Right atrium auricular region (tissue), 2 donors: ENCODE measurements around the gene SHC2. TPM values are rescaled to one million over a fixed set of nuclear protein-coding genes. Genes with fewer than 3 reads are reported as not detected.

Source experiments
- DNase-seq: peaks from one replicate; pipeline ENCODE4 v3.0.0-alpha.2; 2019; ENCODE audit warnings: low spot score
- H3K27ac ChIP-seq, 2 donors: fragments of 200-600 bp; sonication (generic); 1 replicate in 1 of 2; 2 replicates in 1 of 2; pipeline ENCODE4 v1.5.1; 2016 to 2019
- H3K27me3 ChIP-seq, 2 donors: fragments of 200-600 bp; sonication (generic); one replicate each; pipeline versions ENCODE4 v1.5.1 to v1.6.0; 2017 to 2019
- H3K36me3 ChIP-seq: fragments of 200-600 bp; sonication (generic); one replicate; pipeline ENCODE4 v1.5.1; 2016
- H3K4me1 ChIP-seq, 2 donors: fragments of 200-600 bp; sonication (generic); one replicate each; pipeline versions ENCODE4 v1.5.1 to v1.6.0; 2017 to 2019
- H3K4me3 ChIP-seq, 2 donors: fragments of 200-600 bp; sonication (generic); 1 replicate in 1 of 2; 2 replicates in 1 of 2; pipeline ENCODE4 v1.5.1; 2017 to 2019; ENCODE audit warnings: mild to moderate bottlenecking in 1 of 2, moderate library complexity in 1 of 2
- H3K9me3 ChIP-seq, 2 donors: fragments of 200-600 bp; sonication (generic); one replicate each; pipeline ENCODE4 v1.5.1; 2019
- total RNA-seq, 2 donors: library from RNA; depleted of rRNA; stranded (reverse); fragments of >200 nt; gene quantifications; one replicate each; pipeline ENCODE4 v1.1.0, GENCODE V29; 2016
- TF ChIP-seq, protein P1 (sequence below), 2 donors: fragments of 200-600 bp; sonication (generic); IDR thresholded peaks; one replicate each; pipeline ENCODE4 v1.5.1; 2019; ENCODE audit warnings: antibody characterized with exemption in 2 of 2

SHC2 gene
- total RNA-seq, 2 donors from 2014 or later = 9.6 to 26.8 TPM

DNA sequence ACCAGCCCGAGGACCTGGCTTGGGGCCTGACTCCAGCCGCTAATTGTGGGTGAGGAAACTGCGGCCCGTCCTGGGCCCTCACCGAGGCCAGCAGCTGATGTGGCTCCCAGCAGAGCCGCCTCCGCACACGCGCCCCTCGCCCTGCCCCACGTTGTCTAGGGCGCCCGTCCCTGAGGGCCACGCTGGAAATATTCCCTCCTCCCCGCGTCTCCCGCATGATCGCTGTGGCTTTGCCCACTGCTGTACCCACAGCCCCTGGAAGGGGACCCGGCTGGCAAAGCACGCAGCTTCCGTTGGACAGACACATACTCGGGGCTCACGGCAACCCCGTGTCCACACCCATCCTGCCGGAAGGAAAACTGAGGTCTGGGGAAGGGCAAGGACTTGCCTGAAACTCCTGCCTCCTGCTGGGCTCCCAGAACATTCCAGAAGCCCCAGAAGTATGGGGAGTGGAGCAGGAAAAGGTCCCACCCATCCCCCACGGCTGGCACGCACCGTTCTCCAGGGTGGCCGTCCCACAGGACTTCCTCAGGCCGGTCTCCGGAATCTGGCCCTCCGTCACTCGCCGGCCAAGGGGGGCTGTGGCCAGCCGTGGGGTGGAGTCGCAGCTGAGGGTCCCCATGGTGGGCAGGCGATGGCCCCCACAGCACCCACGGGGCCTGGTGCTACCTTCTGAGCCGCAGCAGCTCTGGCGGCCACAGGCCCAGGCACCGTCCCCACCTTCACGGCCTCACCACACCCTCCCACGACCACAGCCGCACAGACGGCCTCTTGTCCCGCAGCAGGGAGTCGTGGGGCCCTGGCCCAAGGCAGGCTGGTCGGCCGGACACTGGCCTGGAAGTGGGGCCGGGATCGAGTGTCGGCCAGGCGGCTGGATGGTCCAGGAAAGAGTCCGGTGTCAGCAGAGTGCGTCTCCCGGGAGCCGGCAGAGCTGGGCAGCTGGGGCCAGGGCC lies 13.6 kb upstream of the SHC2 start:
- no peak overlapping the region for H3K4me3 ChIP-seq

GRCh38 chr19:472005-472858 lies 11.4 kb upstream of the SHC2 start:
- H3K4me1 ChIP-seq = no peaks in the 10 kb centered on the region
- H3K36me3 ChIP-seq = no peaks in the 10 kb centered on the region
- TF ChIP-seq, protein P1, sequence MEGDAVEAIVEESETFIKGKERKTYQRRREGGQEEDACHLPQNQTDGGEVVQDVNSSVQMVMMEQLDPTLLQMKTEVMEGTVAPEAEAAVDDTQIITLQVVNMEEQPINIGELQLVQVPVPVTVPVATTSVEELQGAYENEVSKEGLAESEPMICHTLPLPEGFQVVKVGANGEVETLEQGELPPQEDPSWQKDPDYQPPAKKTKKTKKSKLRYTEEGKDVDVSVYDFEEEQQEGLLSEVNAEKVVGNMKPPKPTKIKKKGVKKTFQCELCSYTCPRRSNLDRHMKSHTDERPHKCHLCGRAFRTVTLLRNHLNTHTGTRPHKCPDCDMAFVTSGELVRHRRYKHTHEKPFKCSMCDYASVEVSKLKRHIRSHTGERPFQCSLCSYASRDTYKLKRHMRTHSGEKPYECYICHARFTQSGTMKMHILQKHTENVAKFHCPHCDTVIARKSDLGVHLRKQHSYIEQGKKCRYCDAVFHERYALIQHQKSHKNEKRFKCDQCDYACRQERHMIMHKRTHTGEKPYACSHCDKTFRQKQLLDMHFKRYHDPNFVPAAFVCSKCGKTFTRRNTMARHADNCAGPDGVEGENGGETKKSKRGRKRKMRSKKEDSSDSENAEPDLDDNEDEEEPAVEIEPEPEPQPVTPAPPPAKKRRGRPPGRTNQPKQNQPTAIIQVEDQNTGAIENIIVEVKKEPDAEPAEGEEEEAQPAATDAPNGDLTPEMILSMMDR (IDR thresholded peaks at IDR 0.05) = no peak
- H3K9me3 ChIP-seq = no peaks in the 10 kb centered on the region
- H3K27ac ChIP-seq = no peak overlapping the region
- DNase-seq = no peak
- H3K27me3 ChIP-seq = no peaks in the 10 kb centered on the region
- H3K4me3 ChIP-seq = no peak overlapping the region

More for the DNA sequence above, 13.6 kb upstream of the SHC2 start:
- peak overlapping the region; percentile 11 to 25 for H3K27ac ChIP-seq
- no peaks in the 10 kb centered on the region for H3K27me3 ChIP-seq
- TF ChIP-seq, protein P1 (IDR thresholded peaks at IDR 0.05) = no peak
- no peaks in the 10 kb centered on the region for H3K4me1 ChIP-seq
- no peak for DNase-seq
- no peaks in the 10 kb centered on the region for H3K36me3 ChIP-seq
- no peaks in the 10 kb centered on the region for H3K9me3 ChIP-seq

DNA sequence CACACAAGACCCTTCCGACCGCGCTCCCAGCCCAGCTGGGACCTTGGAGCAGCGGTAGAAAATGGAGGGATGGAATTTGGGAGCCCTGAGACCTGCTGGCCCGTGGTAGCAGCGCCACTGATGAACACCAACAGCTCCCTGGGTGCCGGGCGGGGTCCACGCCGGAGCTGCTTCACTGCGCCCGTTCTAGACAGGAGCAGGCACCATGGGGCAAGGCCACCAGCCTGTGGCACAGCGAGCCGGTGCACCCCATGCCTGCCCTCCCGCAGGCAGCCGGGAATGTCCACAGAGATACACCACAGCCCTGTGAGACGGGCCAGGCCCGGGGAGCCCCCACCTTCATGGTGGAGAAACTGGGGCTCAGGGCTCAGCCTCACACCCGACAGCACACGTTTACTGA lies 9.9 kb upstream of the SHC2 start:
- H3K4me3 ChIP-seq = no peak overlapping the region
- no peaks in the 10 kb centered on the region for H3K27me3 ChIP-seq
- TF ChIP-seq, protein P1 (IDR thresholded peaks at IDR 0.05) = no peak
- no peaks in the 10 kb centered on the region for H3K36me3 ChIP-seq
- no peaks in the 10 kb centered on the region for H3K9me3 ChIP-seq
- DNase-seq = no peak
- no peak overlapping the region for H3K27ac ChIP-seq
- no peaks in the 10 kb centered on the region for H3K4me1 ChIP-seq

GRCh38 chr19:469833-470232 lies 9.0 kb upstream of the SHC2 start:
- H3K36me3 ChIP-seq = no peaks in the 10 kb centered on the region
- H3K9me3 ChIP-seq = no peaks in the 10 kb centered on the region
- H3K27me3 ChIP-seq = no peaks in the 10 kb centered on the region
- TF ChIP-seq, protein P1 (IDR thresholded peaks at IDR 0.05) = no peak
- H3K27ac ChIP-seq = no peak overlapping the region
- H3K4me1 ChIP-seq = no peaks in the 10 kb centered on the region
- DNase-seq = no peak
- H3K4me3 ChIP-seq = no peak overlapping the region

- Histone ChIP-seq H3K36me3 (no peaks in the 10 kb centered on the region), H3K4me3 (no peak overlapping the region), H3K27me3 (no peaks in the 10 kb centered on the region), H3K9me3 (no peaks in the 10 kb centered on the region), H3K27ac (no peak overlapping the region), H3K4me1 (no peaks in the 10 kb centered on the region)
- DNase-seq = no peak
- TF ChIP-seq, protein P1 (IDR thresholded peaks at IDR 0.05) = no peak
Measured at GRCh38 chr19:468587-469256, 7.9 kb upstream of the SHC2 start.
